HG03342 (cell line): Measurements from ENCODE around the gene MAPRE2.
A peak's percentile ranks its signal among the peaks of the same experiment; 100 is the strongest.

Source experiments
- ATAC-seq: cut with Tn5 transposase; IDR thresholded peaks from one replicate; pipeline ENCODE4 v1.9.1; 2021; ENCODE audit warnings: mild to moderate bottlenecking, moderate library complexity; ENCODE audit not compliant: unreplicated experiment

The MAPRE2 gene

DNA sequence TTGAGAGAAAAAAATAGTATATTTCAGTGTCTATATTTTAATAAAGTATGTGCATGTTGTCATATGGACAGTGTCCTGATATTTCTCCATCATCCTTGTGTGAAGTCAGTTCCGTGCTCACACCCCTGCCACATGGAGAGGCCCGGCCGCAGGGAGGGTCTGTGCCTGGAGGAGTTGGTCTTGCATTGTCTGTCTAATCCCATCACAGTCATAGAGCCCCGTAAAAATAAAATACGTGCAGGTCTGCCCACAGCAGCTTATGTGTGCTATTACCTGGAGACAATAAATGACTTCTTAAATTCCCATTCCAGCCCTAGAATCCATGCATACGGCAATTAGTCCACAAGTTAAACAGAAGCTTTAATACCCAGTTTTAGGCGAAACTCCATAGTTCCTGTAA, 20.1 kb downstream of the MAPRE2 start:
- ATAC-seq = no peak

DNA sequence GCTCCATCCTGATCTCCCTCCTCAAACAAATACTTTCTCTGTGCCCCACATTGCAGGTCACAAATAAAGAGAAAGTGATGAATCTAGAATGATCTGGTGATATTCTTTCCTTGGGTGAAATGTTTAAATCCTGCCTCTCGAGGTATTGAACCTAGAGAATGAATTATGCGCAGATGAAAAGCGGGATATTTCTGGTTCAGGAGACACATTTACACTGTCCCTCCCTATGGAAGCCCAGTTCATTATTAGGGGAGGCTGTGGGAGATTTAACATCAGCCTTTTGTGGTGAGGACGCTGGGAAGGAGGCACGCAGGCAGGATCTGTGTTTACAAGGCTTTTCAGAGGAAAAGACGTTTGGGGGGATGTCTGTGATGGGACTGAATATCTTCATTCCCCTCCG, 20.6 kb downstream of the MAPRE2 start:
- no peak for ATAC-seq

DNA sequence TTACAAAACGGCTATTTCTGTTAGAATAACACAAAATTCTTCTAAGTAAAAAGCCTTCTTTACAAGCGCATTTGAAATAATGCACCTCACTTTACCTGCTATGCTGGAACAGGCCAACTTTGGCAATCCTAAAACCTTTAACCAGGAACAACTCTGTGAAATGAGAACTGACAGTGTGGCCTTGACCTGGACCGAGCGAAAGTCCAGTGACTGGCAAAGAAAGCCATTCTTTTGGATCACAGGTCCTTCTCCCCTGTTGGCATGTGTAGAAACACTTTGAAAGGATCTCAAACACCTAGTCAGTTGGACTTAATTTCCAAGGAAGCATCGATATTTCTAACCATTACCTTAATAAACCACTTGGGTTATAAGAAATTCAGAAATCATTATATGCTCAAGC, 21.2 kb downstream of the MAPRE2 start:
- no peak for ATAC-seq

DNA sequence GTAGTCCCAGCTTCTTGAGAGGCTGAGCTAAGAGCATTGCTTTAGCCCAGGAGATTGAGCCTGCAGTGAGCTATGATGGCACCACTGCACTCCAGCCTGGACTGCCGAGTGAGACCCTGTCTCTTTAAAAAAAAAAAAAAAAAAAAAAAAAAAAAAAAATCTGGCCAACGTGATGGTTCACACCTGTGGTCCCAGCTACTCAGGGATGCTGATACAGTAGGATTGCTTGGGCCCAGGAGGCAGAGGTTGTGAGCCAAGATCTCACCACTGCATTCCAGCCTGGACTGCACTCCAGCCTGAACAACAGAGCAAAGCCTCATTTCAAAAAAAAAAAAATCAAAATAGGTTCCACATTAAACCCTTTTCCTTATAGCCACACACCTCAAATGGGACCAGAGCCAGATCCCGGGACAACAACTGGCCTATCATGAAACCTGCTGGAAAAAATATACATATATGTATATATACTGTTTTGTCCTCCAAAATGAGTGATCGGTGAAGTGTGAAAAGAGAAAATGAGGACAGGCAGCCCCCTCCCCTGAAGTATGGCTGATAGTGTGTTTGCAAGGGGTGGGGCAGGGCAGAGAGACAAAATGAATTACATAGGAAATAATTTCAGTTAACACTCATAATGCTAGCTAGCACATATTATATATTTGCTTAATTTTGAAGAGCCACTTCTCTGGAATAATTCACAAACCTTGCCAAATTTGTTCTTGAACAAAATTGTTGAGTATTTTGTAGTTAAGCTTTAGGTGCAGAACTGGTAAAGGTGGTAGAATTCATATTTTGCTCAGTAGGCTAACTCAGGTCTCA, 22.9 kb downstream of the MAPRE2 start:
- no peak for ATAC-seq

DNA sequence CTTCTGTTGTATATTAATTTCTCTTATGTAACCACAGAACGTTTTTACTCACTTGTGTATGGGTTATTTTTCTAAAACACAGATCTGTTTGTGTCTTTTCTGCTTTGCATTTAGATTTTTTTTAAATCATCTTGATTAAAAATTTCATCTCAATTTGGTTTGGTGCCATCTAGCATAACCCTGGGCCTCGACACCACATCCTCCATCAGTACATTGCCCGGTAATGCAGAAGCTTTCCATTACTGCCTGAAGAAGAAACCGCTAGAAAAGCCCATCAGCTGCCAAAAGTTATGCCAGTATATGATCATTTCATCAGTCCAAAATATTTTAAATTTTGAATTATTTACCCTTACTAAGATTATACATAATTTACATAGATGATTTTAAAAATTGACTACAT, 26.2 kb downstream of the MAPRE2 start:
- no peak for ATAC-seq

DNA sequence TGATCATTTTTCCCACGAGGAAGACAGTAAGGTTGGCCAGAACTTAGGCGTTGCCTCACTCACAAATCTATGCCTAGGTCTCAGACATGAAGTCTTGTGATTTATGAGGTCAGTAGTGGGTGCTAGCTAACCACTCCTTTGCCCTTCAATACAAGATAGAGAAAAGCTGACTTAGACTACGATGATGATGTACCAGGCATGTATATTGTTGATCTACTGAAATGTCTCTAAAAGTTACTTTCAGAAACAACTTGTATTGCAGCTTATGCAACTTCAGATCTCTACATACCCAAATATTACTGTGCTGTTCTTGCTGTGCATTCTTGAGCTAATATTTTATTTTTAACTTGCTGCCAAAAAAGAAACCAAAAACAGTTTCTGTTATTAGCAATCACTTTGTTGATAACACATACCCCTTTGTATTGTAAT, 30.6 kb downstream of the MAPRE2 start:
- ATAC-seq = peak; percentile 73

DNA sequence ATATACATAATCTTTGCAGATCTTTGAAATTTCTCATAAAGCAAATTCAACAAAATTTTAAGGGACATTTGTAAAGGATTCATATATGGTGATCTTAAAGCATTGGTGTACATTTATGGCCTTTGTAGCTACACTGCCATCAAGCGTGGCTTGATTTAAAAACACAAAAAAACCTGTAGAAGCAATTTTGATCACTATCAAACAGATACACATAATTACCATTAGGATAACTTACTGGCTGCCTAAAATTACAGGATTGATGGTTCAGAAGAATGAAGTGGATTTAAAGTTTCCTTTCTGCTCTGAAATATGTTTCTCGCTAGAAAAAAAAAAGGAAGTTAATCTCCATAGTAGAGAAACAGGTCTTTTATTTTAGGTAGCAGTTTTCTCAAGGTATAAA, 31.4 kb downstream of the MAPRE2 start:
- ATAC-seq = no peak

DNA sequence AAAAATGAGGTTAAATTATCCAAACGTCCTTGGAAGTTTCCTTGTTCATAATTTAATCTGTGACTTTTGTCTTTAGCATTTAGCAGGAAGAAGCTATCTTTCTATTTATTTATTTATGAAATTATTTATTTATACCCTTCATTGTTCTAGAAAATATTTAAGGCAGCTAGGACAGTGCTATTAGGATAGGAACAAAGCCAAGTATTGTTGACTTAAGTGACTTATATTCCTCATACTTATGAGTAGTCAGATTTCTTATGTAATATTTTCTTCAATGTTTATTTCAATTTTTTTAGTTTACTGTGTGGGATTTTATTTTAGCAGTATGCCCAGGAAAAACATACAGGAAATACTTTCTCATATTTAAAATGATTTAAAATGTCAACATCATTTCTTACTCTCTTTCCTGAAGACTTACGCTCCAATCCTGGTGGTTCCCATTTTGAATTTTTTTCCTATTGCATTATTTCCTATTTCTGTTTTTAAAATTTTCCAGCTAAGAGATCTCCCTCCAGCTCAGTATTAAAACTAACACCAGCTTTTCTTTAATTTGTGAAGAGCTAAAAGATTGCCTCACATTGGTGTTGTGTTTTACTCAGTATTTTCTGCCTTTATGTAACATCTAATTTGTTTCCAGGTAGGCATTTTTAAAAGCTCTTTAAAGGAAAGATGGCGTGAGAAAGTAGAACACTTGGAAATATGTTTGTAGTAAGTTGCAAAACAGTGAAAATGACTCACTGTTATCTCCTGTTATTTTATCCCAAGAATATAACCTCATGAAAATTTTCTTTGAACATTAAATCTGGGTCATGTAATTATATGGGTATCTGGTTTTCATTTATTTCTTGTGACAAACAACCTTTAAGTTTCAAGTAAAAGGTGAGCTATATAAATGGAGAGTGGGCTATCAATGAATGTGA, 32.2 kb downstream of the MAPRE2 start:
- ATAC-seq = no peak

DNA sequence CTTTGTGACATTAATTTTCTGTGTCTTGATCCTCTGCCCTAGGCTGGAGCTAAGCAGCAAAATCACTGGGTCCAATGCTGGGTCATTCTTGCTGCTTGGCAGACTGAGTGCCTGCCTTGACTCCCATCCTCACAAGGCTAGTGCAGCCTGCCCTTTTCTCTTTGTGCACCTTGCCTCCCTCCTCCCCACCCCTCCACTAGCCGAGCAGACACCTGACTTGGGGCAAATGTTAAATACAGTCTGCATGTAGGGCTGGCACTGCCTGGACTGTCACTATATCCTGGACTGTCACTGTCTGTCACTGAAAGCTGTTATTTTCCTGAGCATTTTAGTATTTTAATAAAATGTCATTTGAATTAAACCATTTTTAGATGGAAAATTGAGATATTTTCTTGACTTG, 33.4 kb downstream of the MAPRE2 start:
- no peak for ATAC-seq

DNA sequence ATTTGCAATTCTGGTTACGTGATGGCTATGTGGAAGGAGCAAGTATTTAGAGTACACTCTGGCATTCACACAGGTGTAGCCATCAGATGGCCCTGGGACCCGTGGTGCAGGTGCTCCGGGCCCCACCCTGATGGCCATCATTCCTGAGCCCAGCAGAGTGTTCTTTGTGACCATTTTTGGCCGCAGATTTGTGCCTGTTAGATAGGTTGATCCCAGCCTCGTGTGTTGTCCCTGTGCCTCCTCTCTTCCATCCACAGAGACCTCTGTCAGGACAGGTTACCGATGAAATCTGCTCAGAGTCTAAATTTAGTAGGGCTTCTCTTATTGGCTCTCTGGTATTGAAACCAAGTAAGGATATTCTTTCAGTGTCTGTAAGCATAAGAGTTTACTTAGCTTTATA, 33.9 kb downstream of the MAPRE2 start:
- no peak for ATAC-seq

DNA sequence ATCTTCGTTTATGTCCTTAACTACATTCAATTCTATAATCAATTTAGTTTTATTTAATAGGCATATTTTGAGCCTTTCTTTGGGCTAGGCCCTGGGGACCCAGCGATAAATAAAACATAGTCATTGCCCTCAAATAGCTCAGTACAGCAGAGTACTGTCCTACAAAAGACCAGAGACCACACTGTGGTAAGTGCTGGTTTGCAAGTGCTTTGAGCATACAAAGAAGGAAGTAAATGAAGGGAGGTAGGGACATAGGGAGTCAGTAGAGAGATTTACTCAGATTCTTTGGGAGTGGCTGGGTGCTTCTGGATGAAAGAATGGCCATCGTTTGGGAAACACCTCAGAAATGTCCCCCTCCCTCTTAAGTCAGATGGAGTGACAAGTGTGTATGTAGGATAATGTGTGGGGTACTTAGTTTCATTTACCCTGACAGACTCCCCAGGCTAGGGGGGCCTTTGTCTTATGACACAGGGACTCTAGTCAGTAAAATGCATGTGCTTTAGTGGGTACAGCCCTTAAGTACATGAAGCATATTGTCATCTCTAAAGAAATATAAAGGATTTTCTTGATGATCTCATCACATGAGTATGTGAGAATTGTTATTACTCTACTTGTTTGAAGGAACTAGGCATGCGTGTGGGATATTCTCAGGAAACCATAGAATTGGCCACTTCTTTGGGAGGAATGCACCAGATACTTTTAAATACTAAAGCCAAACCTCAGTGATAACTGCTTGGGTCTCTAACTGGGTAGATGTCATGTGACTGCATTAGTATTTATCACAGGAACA, 35.1 kb downstream of the MAPRE2 start:
- ATAC-seq = no peak

DNA sequence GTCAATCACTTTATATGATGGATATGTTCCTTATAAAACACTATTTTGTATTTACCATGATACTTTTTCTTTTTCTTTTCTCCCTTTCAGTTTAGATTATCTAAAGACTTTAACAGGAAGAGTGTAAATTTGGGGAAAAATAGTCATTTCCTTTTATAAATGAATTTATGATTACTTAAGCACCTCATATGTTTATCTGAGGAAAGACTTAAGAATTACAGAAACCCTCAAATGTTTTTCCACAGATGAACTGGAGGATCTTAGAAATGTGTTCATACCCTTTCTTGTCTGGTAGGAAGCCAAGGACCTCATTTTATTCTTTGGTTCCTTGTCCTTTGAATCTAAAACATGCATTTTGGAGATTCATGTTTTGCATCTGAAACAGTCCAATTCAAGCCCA, 36.7 kb downstream of the MAPRE2 start:
- ATAC-seq = no peak

DNA sequence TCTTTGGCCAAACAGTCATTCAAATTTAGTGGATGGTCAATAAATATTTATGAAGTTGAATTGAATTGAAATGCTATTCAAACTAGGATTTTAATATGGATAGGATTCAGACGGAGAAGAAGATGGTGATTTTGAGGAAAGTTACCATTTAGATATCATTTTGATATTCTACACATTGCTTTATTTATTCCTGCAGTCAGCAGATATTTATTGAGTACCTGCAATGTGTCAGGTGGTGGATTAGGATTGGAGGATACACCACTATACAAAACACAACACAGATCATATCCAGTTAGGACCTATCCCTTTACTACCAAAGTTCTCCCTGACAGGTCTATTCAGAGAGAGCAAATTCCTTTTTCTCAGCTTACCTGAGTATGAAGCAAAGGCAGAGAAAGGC, 38.8 kb downstream of the MAPRE2 start:
- ATAC-seq = no peak

DNA sequence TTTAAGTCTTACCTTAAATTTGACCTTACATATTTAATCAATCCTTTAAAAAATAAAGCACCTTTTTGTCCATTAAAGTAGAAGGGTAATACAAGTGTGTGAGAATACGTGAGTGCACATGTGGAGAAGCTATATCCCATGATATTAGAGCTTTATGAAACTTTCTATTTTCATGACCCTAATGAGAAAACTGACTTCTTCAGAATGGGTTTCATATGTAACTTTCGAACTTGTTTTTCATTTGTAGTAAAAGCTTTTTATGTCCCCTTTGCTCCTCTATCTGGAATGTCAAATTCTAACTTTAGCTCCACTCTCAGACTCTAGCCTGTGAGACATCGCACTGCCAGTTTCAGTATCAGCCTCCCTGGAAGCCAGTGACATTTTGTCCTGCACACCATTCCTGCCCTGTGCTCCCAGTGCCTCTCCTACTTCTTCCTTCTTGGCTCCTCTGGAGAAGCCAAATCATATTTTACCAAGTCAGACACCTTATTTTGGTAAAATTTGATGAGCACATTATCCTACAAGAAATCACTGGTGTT, 42.0 kb downstream of the MAPRE2 start:
- ATAC-seq = no peak

DNA sequence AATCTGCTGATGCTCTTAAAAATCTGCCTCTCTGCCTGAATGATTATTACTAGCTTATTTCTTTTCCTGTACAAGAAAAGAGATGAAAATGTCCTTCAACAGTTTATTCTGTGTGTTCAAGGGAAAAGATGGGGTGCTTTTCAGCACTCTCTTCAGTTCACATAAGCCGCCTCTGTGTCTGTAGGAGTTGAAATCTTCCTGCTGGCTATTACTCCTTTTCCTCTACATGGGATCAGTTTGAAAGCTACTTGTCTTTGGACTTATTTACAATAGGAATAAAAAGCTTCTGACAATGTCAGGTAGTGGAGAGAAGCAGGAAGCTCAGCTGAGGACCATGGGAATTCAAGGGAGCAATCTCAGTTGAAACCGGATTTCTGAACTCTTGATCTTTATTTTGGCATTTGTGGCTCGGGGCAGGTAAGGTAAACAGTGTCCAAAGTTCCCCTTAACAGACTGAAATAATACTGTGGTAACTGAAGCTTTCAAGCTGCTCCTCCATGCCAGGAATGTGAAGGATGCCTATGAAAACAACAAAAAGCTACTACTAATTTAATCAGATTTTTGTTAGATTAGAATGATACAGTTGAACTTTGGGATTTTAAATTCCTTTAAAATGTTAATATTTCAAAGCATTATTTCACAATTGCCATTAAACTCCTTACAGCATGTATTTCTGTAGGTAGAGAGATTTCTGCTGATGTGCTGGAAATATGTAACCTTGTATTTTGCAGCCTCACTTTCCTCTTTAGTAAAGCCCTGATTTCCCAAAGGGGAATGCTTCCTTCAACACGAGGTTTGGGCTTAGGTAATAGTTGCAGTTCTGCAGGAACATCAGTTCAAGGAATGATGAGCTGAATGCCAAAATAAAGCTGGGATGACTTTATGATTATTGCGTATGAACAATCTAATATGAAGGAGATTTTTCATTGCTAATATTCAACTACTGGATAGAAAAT, 43.6 kb downstream of the MAPRE2 start:
- no peak for ATAC-seq

DNA sequence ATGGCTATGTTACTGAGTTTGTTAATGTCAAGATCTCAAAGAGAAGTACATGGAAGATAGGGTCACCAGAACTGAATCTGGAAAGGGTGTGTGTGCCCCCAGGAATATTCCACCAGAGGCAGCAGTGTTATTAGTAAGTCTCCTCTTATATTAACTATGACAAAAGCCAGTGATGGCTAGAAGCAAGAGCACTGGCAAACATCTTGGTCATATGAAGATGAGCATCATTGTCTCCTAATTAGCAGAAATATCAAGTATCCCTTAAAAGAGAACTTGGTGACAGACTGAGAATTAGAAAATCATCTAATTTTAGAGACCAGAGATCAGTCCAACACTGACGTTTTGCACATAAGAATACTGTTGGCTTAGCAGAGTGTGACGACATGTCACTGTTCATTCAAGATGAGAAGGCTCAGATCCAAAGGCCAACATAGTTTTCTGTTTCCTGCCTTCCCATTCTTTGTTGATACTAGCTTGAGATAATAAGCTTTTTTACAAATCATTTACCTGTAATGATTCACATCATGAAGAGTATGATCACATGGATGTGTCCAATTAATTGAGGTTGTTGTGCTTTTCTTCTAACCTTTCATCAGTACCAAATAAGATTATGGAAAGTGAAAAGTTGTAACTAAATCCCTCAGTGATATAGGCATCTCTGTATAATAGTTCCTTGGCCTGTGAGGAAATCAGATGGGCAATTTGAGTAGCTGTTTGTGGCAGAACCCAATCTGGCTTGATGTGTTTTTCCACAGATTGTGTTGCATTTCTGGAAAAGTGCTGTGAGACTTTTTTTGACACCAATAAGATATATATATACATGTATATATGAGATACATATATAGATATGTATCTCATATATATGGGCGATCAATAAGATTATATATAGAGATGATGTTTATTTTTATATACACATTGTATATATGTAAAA, 44.5 kb downstream of the MAPRE2 start:
- ATAC-seq = no peak

DNA sequence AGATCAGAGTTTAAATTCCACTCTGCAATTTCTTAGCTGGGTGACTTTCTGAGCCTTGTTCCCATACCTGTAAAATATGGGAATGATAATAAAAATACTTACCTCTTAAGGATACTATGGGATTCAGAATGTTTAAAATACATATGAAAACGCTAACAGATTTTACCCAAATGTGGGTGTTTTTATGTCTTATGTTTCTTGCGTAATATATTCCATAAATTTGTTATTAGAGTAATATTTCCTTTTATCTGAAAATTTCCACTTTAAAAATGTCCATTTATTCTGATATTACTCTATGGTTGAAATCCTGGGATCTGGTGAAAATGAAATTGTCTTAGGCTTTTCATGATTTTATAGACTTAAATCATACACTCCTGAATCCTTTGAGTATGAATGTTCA, 45.5 kb downstream of the MAPRE2 start:
- ATAC-seq = no peak

DNA sequence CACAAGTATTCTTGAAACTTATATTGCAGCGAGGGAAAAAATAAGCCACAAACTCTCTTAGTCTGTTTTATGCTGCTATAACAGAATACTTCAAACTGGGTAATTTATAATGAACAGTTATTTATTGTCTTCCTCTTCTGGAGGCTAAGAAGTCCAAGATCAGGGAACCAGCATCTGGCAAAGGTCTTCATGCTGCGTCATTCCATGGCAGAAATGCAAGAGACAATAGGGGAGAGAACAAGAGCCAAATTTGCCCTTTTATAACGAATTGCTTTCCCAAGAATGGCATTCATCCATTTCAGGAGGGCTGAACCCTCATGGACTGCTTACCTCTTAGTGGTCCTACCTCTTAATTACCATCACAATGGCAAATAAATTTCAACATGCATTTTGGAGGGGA, 46.5 kb downstream of the MAPRE2 start:
- no peak for ATAC-seq

DNA sequence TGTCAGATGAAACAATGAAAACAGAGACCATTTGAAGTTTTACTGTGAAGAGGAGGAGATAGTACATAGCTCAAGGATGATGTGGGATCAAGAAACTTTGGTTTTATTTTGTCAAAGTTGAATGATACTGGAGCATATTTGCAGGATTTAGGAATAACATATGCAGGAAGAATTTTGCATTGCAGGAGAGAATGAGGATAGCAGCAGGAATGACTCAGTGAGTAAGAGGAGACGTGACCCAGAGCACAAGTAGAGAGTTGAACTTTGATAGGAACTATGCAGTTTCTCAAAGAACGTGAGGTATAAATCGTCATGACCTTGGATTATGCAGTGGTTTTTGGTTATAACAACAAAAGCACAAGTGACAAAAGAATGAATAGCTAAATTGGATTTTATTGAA, 47.7 kb downstream of the MAPRE2 start:
- ATAC-seq = no peak
